Fibroblast of lung (primary cell): ENCODE data around the gene ADRM1.

Experiments used
- EZH2 ChIP-seq: IDR thresholded peaks from 2 replicates; pipeline ENCODE4 v1.5.1; 2012; ENCODE audit warnings: low read length, control low read depth, mild to moderate bottlenecking; ENCODE audit errors: missing control alignments
- TF ChIP-seq, protein P1 (sequence below), 2 donors: IDR thresholded peaks in 1 of 2; conservative IDR thresholded peaks in 1 of 2; 1 replicate in 1 of 2; 2 replicates in 1 of 2; pipeline ENCODE4 v1.5.1; 2011 to 2012; ENCODE audit warnings: low read length in 2 of 2, control low read depth in 1 of 2, inconsistent platforms in 1 of 2, low read depth in 1 of 2, mild to moderate bottlenecking in 1 of 2

DNA sequence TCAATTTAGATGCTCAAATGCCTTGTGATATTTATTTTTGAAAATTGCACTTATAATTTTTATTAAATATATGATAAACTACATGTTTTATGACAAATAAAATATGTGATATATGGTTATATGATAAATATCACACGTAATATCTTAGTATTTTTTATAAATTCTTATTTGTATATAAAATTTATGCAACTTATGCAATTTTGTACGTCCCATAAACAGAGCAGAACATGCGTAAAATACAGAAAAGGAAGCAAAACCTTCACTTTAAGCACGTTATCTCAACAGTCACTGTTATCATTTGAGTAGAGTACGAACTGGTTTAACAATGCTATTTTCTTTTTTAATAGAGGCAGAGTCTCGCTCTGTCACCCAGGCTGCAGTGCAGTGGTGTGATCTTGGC, 15.7 kb upstream of the ADRM1 start:
- TF ChIP-seq, protein P1, sequence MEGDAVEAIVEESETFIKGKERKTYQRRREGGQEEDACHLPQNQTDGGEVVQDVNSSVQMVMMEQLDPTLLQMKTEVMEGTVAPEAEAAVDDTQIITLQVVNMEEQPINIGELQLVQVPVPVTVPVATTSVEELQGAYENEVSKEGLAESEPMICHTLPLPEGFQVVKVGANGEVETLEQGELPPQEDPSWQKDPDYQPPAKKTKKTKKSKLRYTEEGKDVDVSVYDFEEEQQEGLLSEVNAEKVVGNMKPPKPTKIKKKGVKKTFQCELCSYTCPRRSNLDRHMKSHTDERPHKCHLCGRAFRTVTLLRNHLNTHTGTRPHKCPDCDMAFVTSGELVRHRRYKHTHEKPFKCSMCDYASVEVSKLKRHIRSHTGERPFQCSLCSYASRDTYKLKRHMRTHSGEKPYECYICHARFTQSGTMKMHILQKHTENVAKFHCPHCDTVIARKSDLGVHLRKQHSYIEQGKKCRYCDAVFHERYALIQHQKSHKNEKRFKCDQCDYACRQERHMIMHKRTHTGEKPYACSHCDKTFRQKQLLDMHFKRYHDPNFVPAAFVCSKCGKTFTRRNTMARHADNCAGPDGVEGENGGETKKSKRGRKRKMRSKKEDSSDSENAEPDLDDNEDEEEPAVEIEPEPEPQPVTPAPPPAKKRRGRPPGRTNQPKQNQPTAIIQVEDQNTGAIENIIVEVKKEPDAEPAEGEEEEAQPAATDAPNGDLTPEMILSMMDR (conservative IDR thresholded peaks at IDR 0.05 in 1 of 2, IDR thresholded peaks at IDR 0.05 in 1 of 2; ENCODE audit: low read depth in 1 of 2, low read length in 2 of 2): no peak
- no peak for TF ChIP-seq EZH2
